Measurements from ENCODE around the gene PRKACB.
"Not testable (repeated sequence)": the region's sequence is repeated elsewhere in the genome, so short reads cannot be mapped to it uniquely, and the experiment has no call there.

The PRKACB gene

DNA sequence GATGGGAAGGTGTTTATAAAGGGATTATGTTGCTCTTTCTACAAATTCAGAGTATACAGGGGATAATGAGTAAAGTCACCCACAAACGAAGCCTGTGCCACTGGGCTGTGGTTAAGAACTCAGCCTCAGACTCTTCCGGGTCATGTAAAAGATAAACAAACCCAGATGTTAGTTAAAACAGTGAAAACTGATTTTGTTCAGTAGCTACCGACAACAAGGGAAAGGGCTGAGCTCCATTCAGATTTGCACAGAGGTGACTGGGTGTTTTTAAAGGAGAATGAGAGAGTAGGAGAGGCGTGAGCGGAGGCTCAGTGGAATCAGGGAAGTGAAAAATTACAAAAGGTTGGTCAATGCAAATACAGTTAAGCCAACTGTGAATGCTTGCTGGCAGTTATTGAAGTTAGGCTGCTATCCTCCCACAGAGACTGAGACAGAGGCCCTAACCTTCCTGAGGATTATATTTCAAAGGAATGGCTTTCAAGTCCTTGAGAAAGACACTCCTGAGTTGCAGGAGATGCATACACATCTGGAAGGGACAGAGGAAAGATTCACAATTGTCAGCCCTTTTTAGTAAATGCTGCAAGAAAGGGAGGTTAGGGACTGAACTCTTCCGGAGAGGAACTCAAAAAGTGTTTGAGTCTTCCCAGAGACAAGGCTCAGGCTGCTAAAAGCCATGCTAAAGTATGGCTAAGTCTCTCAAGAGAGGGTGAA lies 127.5 kb downstream of the PRKACB start:
- peak; percentile 35 for DNase-seq

DNA sequence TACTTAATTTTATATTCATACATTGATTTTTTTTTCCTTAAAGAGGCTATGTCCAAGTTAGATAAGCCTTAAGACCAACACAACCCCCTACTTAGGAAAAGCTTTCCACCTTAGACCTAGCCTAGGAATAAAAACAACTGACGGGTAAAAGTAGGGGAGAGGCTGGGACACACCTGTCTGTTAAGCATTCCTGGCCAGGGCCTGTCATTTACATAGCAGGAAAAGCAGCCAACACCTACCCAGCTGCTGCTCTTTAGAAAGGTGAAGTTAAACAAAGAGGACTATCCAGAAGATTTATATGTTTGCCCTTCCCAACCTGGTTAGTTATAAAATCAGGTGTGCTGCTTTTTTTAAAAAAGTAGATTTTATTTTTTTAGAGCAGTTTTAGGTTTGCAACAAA lies 128.3 kb downstream of the PRKACB start:
- DNase-seq: no peak

DNA sequence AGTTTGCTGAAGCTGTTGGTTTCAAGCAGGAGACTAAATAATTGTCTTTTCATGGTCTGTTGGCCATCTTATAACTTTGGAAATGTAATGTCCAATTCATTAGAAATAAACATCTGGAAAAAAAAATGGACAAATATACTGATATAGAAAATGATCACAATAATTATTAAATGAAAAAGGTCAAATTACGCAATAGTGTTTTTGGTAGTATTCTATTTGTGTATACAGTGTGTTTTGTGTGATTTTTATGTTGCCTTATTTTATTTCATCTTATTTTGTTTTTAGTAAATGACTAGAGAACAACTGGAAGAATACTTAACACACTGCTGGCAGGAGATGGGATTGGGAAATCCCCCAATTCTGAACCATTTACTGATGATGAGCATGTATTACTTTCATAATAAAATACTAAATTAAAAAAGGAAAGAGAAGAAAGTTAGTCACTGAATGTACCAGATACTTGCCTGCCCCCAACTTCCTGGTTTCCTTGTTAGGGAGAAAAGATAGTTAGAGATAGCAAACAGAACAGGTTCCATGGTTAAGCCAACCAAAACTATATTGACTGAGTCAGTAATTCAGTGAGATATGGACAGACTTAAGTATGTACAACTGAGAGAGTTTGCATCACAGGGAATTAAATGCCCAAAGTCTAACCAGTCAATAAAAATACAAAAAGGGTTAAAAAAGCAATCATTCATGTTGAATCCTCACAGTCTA lies 133.4 kb downstream of the PRKACB start:
- no peak for DNase-seq

DNA sequence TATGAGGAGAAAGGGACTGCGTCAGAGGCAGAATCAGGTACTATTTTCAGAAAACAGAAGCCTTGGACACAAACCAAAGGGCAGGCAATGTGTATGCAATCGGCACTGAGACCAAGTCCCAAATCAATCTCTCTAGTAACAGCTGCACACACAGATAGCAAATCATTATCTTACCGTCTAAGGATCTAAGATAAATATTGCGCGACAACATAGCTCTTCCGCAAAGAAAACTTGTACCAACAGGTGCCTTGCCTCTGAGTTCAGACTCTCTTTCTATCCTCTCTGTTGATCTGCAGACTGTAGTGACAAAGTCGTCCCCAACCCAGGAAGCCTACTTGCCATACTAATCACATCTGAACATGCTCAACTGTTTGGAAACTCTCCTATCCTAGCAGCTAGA lies 134.8 kb downstream of the PRKACB start:
- DNase-seq: peak; percentile 72

DNA sequence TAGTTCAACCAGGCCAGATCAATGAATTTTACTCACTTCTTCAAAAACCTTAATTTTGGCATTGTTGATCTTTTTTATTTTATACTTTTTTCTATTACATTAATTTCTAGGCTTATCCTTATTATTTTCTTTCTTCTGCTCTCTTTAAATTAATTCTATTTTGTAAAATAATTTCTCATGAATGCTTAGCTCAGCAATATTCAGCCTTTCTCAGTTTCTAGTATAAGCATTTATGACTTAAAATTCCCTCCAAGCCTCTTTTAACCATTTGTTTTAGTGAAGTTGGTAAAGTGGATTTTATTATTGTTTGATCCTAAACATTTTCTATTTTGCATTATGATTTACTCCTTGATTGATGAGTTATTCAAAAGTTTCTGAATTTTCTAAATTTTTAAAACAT lies 136.8 kb downstream of the PRKACB start:
- DNase-seq: no peak

DNA sequence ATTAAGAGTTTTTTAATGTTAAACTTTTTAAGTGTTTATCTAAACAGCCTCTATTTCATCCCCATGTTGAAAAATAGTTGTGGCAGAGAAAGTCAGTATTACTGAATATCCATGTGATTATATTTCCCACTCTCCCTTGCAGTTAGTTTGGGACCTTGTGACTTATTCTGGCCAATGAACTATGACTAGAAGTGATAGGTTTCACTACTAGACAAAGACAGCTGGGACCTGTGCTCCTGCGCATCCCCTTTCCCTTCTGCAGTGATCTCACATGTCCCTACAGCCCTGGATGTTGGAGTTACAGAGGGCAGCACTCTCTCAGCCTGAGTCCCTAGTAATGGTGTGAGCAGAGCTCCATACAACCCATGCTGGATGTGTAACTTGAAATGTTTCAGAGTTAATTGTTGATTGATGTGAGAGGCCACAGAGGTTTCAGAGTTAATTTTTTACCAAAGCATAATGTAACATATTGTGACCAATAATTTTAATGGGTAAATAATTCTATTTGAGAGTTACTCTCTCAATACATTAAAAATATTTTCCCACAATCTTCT lies 138.8 kb downstream of the PRKACB start:
- no peak for DNase-seq

DNA sequence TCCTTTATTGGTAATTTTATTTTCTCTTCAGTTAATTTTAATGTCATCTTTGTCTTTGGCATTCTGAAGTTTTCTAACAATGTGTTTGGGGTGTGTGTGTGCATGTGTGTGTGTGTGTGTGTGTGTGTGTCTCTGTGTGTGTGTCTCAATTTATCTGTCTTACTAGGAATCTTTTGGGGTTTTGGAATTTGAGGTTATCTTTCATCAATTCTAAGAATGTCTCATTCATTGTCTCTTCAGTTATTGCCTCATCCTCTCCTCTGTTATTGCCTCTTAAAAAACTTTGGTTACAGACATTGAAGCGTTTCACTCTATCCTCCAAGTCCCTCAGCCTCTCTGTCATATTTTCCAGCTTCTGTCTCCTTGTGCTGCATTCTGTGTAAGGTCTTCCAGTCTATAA lies 139.3 kb downstream of the PRKACB start:
- peak; percentile 62 for DNase-seq

DNA sequence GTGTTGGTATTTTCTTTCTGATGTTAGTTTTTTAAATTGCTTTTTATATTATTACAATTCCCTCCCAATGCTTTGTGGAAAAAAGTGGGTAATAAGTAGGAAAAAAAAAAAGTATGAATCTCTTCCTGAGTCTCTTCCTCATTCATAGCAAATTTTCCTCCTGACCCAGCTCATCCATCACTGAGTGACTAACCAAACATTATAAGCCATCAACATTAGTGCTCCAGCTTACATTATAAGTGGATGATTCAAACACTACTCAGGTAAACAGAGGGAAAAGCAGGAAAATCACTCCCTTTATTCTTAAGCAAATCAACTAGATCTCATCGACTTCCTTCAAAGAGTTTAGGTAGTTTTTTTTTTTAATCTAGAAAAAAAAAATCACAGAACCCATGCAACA lies 142.0 kb downstream of the PRKACB start:
- DNase-seq: no peak

DNA sequence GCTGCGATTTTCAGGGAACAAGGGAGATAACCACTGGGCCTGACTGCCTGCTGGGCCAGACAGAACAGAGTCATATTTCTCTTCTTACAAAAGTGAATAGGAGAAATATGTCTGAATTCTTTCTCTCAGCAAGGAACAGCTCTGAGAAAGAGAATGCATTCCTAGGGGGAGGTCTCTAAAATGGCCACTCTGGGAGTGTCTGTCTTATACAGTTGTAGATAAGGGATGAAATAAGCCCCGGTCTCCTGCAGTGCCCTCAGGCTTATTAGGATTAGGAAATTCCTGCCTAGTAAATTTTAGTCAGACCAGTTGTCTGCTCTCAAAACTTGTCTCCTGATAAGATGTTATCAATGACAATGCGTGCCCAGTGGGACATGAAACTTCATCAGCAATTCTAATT lies 143.3 kb downstream of the PRKACB start:
- DNase-seq: not testable (repeated sequence)
